Mucosa of rectum (tissue), 2 donors: ENCODE measurements around the gene TPST2.

Experiments used
- H3K27ac ChIP-seq, 2 donors: one replicate each; pipeline ENCODE4 v1.7.0; 2013; ENCODE audit warnings: inconsistent platforms in 2 of 2, low read depth in 2 of 2, low read length in 2 of 2
- H3K27me3 ChIP-seq, 2 donors: one replicate each; pipeline ENCODE4 v1.7.0; 2013; ENCODE audit warnings: low read length in 2 of 2; ENCODE audit not compliant: control insufficient read depth in 2 of 2, insufficient read depth in 2 of 2
- H3K36me3 ChIP-seq, 2 donors: one replicate each; pipeline ENCODE4 v1.7.0; 2013; ENCODE audit warnings: low read length in 2 of 2; ENCODE audit not compliant: control insufficient read depth in 2 of 2, insufficient read depth in 2 of 2
- H3K4me1 ChIP-seq, 2 donors: one replicate each; pipeline ENCODE4 v1.7.0; 2013; ENCODE audit warnings: low read length in 2 of 2, mild to moderate bottlenecking in 1 of 2; ENCODE audit not compliant: control insufficient read depth in 2 of 2, insufficient read depth in 2 of 2
- H3K4me3 ChIP-seq, 2 donors: one replicate each; pipeline ENCODE4 v1.7.0; 2013; ENCODE audit warnings: low read length in 2 of 2
- H3K9ac ChIP-seq, 2 donors: one replicate each; pipeline ENCODE4 v1.7.0; 2013; ENCODE audit warnings: low read length in 2 of 2, low read depth in 1 of 2, mild to moderate bottlenecking in 1 of 2
- H3K9me3 ChIP-seq, 2 donors: one replicate each; pipeline ENCODE4 v1.7.0; 2013; ENCODE audit warnings: low read length in 2 of 2; ENCODE audit not compliant: control insufficient read depth in 2 of 2
- donor health status: healthy.
- donor health status: Normal muscosa, but diverticular disease.

TPST2 gene

GRCh38 chr22:26489447-26490036 is 100.4 kb downstream of the TPST2 start:
- no peaks in the 10 kb centered on the region for H3K9me3 ChIP-seq
- H3K27ac ChIP-seq = no peak overlapping the region
- H3K27me3 ChIP-seq = no peaks in the 10 kb centered on the region
- H3K9ac ChIP-seq = no peak overlapping the region
- H3K4me1 ChIP-seq = peaks cover under 1 to 1% of the 10 kb centered on the region in 2 donors
- H3K36me3 ChIP-seq = peaks cover 43 to 59% of the 10 kb centered on the region in 2 donors
- H3K4me3 ChIP-seq = no peak overlapping the region

- no peak overlapping the region for H3K9ac ChIP-seq
- no peaks in the 10 kb centered on the region for H3K27me3 ChIP-seq
- H3K4me3 ChIP-seq = no peak overlapping the region
- H3K36me3 ChIP-seq = peaks cover 29 to 44% of the 10 kb centered on the region in 2 donors
- H3K9me3 ChIP-seq = no peaks in the 10 kb centered on the region
- H3K27ac ChIP-seq = no peak overlapping the region
- peaks cover 5 to 7% of the 10 kb centered on the region in 2 donors for H3K4me1 ChIP-seq
Measured at GRCh38 chr22:26487996-26488395, 101.9 kb downstream of the TPST2 start.

- H3K27me3 ChIP-seq = no peaks in the 10 kb centered on the region
- H3K4me1 ChIP-seq = peaks cover 12 to 17% of the 10 kb centered on the region in 2 donors
- no peak overlapping the region for H3K27ac ChIP-seq
- H3K36me3 ChIP-seq = peaks cover 17 to 31% of the 10 kb centered on the region in 2 donors
- H3K9ac ChIP-seq = no peak overlapping the region
- H3K4me3 ChIP-seq = no peak overlapping the region
- no peaks in the 10 kb centered on the region for H3K9me3 ChIP-seq
Measured at GRCh38 chr22:26486394-26486793, 103.5 kb downstream of the TPST2 start.

GRCh38 chr22:26485806-26486390 is 104.0 kb downstream of the TPST2 start:
- peaks cover 16 to 22% of the 10 kb centered on the region in 2 donors for H3K4me1 ChIP-seq
- H3K4me3 ChIP-seq = no peak overlapping the region
- H3K27ac ChIP-seq = no peak overlapping the region
- peaks cover 13 to 32% of the 10 kb centered on the region in 2 donors for H3K36me3 ChIP-seq
- H3K27me3 ChIP-seq = no peaks in the 10 kb centered on the region
- H3K9me3 ChIP-seq = no peaks in the 10 kb centered on the region
- no peak overlapping the region for H3K9ac ChIP-seq

GRCh38 chr22:26485013-26485412 is 104.9 kb downstream of the TPST2 start:
- no peak overlapping the region for H3K4me3 ChIP-seq
- peaks cover 22 to 27% of the 10 kb centered on the region in 2 donors for H3K4me1 ChIP-seq
- peaks cover 12 to 26% of the 10 kb centered on the region in 2 donors for H3K36me3 ChIP-seq
- no peak overlapping the region for H3K27ac ChIP-seq
- H3K27me3 ChIP-seq = no peaks in the 10 kb centered on the region
- H3K9ac ChIP-seq = no peak overlapping the region
- H3K9me3 ChIP-seq = no peaks in the 10 kb centered on the region

GRCh38 chr22:26484360-26484706 is 105.6 kb downstream of the TPST2 start:
- H3K9ac ChIP-seq = peak overlapping the region; percentile 84 to 97
- peak overlapping the region; percentile 90 to 94 for H3K27ac ChIP-seq
- peaks cover 28 to 34% of the 10 kb centered on the region in 2 donors for H3K4me1 ChIP-seq

GRCh38 chr22:26483439-26484359 is 106.2 kb downstream of the TPST2 start, which contains the start of the genes HPS4 and SRRD:
HPS4 (minus strand) TSS chr22:26483783; CDS start chr22:26481762, 2,021 bp downstream.
SRRD (plus strand) TSS chr22:26483877; CDS start chr22:26483891, 14 bp downstream.
- Histone ChIP-seq H3K4me3 (peak within 1 kb of the TSS; percentile 89 to 98), H3K4me1 (peaks cover 34 to 39% of the 10 kb centered on the region in 2 donors), H3K9me3 (no peaks in the 10 kb centered on the region), H3K27ac (peak within 1 kb of the TSS; percentile 90 to 94), H3K27me3 (no peaks in the 10 kb centered on the region), H3K9ac (peak within 1 kb of the TSS; percentile 97 to 99), H3K36me3 (peaks cover 11 to 13% of the 10 kb centered on the region in 2 donors)

More at GRCh38 chr22:26484360-26484706, 105.6 kb downstream of the TPST2 start:
- Histone ChIP-seq H3K4me3 (peak overlapping the region; percentile 89 to 98), H3K36me3 (peaks cover 12 to 20% of the 10 kb centered on the region in 2 donors), H3K9me3 (no peaks in the 10 kb centered on the region), H3K27me3 (no peaks in the 10 kb centered on the region)

- peaks cover 4 to 8% of the 10 kb centered on the region in 2 donors for H3K36me3 ChIP-seq
- H3K9me3 ChIP-seq = no peaks in the 10 kb centered on the region
- H3K9ac ChIP-seq = peak overlapping the region; percentile 97 to 99
- H3K27ac ChIP-seq = peak overlapping the region; percentile 90 to 94
- H3K27me3 ChIP-seq = no peaks in the 10 kb centered on the region
- peak overlapping the region; percentile 89 to 98 for H3K4me3 ChIP-seq
- peaks cover 35 to 39% of the 10 kb centered on the region in 2 donors for H3K4me1 ChIP-seq
Measured at GRCh38 chr22:26483043-26483438, 106.9 kb downstream of the TPST2 start.

- Histone ChIP-seq H3K4me3 (no peak overlapping the region), H3K27ac (no peak overlapping the region), H3K27me3 (no peaks in the 10 kb centered on the region), H3K36me3 (peaks cover 8 to 16% of the 10 kb centered on the region in 2 donors), H3K4me1 (peaks cover 35 to 39% of the 10 kb centered on the region in 2 donors), H3K9ac (no peak overlapping the region), H3K9me3 (no peaks in the 10 kb centered on the region)
Measured at GRCh38 chr22:26482161-26482560, 107.8 kb downstream of the TPST2 start.
